Heart left ventricle (tissue), 16 donors: ENCODE data around the gene TSPOAP1. TPM values are rescaled to one million over a fixed set of nuclear protein-coding genes. Genes with fewer than 3 reads are reported as not detected.

Experiments
- ATAC-seq, 4 donors: fragments of 200-7000 bp; cut with Tn5 transposase; one replicate each; pipeline ENCODE4 v1.9.1; 2020 to 2022; ENCODE audit warnings: moderate library complexity in 4 of 4, mild to moderate bottlenecking in 3 of 4, moderate number of reproducible peaks in 1 of 4
- DNase-seq, 5 donors: peaks; one replicate each; pipeline ENCODE4 v3.0.0-alpha.2; 2020
- H3K27ac ChIP-seq, 12 donors: fragments of 200-600 bp; sonication (generic) in 4 of 12; one replicate each; pipeline versions ENCODE4 v1.5.0 to v1.8.0; 2016 to 2022; ENCODE audit warnings: mild to moderate bottlenecking in 2 of 12
- H3K27me3 ChIP-seq, 9 donors: fragments of 200-600 bp; sonication (generic) in 2 of 9; one replicate each; pipeline versions ENCODE4 v1.5.1 to v1.8.0; 2016 to 2022; ENCODE audit warnings: mild to moderate bottlenecking in 3 of 9
- H3K36me3 ChIP-seq, 9 donors: fragments of 200-600 bp; sonication (generic) in 2 of 9; one replicate each; pipeline versions ENCODE4 v1.5.0 to v1.8.0; 2018 to 2022; ENCODE audit warnings: mild to moderate bottlenecking in 2 of 9
- H3K4me1 ChIP-seq, 12 donors: fragments of 200-600 bp; sonication (generic) in 4 of 12; one replicate each; pipeline versions ENCODE4 v1.5.0 to v1.8.0; 2016 to 2022; ENCODE audit warnings: mild to moderate bottlenecking in 3 of 12
- H3K4me3 ChIP-seq, 12 donors: fragments of 200-600 bp; sonication (generic) in 4 of 12; one replicate each; pipeline versions ENCODE4 v1.5.0 to v1.8.0; 2017 to 2022; ENCODE audit warnings: mild to moderate bottlenecking in 9 of 12, moderate library complexity in 4 of 12
- H3K9me3 ChIP-seq, 12 donors: fragments of 200-600 bp; sonication (generic) in 4 of 12; one replicate each; pipeline versions ENCODE4 v1.5.0 to v1.8.0; 2016 to 2022; ENCODE audit warnings: mild to moderate bottlenecking in 1 of 12
- CTCF ChIP-seq, 12 donors: fragments of 200-600 bp; sonication (generic) in 4 of 12; IDR thresholded peaks; one replicate each; pipeline versions ENCODE4 v1.5.0 to v1.8.0; 2018 to 2022; ENCODE audit warnings: antibody characterized with exemption in 12 of 12, mild to moderate bottlenecking in 5 of 12
- POLR2A ChIP-seq, 2 donors: fragments of 450-650 bp; IDR thresholded peaks; one replicate each; pipeline ENCODE4 v1.6.1; 2017; ENCODE audit warnings: antibody characterized with exemption in 2 of 2, mild to moderate bottlenecking in 2 of 2, moderate library complexity in 2 of 2
- WGBS, 4 donors: extraction: QIAGEN DNeasy Blood & Tissue Kit in 2 of 4; methylation state at CpG; one replicate each; pipeline versions ENCODE4 v1.1.5 to v1.1.7; 2013 to 2018; 5-methylcytosine and 5-hydroxymethylcytosine counted together
- intact Hi-C, 10 donors: fragments of 100-400 bp; cut with DNase I; formaldehyde crosslinking; loops; one replicate each; pipeline versions ENCODE4 v1.11.1 to v1.14.2; 2022
- polyA plus RNA-seq, 2 donors: library from polyadenylated mRNA; stranded (reverse); fragments of 200-250 nt; gene quantifications; one replicate each; pipeline ENCODE4 v1.2.3, GENCODE V29; 2013
- total RNA-seq, 9 donors: library from RNA; depleted of rRNA in 2 of 9; stranded (reverse); fragments of >200 nt in 2 of 9; fragmentation: NEBNext Ultra II Directional in 3 of 9; extraction: Animal tissue kit (Norgen Biotek cat#: 25700) in 3 of 9; gene quantifications; one replicate each; pipeline versions ENCODE4 v1.1.0 to v1.2.4, GENCODE V29; 2016 to 2023
- donor health status: ischemic (EF 13 %, LVEDD 7.1; RV severe dilation, severe dysfunction).
- donor health status: healthy with polysubstance abuse.
- donor health status: DM: no; HTN: yes; CAD: no.
- donor health status: DM: no; HTN: no; CAD: no.
- donor health status: ischemic (EF 25% LVEDD 6.9; RV normal size, moderate dysfunction).
- donor health status: ischemic (EF 25% LVEDD 5.7; RV mildly dilated, moderate dysfunction).
- donor health status: healthy.
- donor health status: DM: yes; HTN: yes; CAD: no.
- donor health status: ischemic (EF 35%, LVEDD 5.7; RV mildly dilated, moderate dysfunction).
- donor health status: nonischemic (EF 11% LVEDD 7.7; RV severe dilation, severe dysfunction).
- donor health status: DM: yes; HTN: yes; CAD: no.
- donor health status: PGD.
- donor health status: ischemic (EF 29% LVEDD 5.4; RV normal size, mild dysfunction).
- donor health status: nonischemic (EF 23%, LVEDD 6.1; RV moderate dilation, normal function).

TSPOAP1 gene
- total and polyA plus RNA-seq, 11 donors, result 1.6 to 23.1 (median 13.3) TPM

- no peak overlapping the region for H3K4me3 ChIP-seq
- ATAC-seq (no peak), DNase-seq (peak in 1 of 5 donors; percentile 4)
- intact Hi-C loops, result no loop called here
- WGBS, 4 donors, result 91 to 95% (median 92%) methylated on average over 7 of the region's 7 CpGs
- H3K4me1 ChIP-seq, result no peaks in the 10 kb centered on the region
- no peaks in the 10 kb centered on the region for H3K36me3 ChIP-seq
- TF ChIP-seq CTCF (IDR thresholded peaks at IDR 0.05) (no peak), POLR2A (IDR thresholded peaks at IDR 0.05) (no peak)
- no peaks in the 10 kb centered on the region for H3K9me3 ChIP-seq
- no peak overlapping the region for H3K27ac ChIP-seq
- H3K27me3 ChIP-seq, result peaks cover 0 to 67% (median 19%) of the 10 kb centered on the region in 9 donors
Observed at GRCh38 chr17:58265902-58266875, 62.4 kb downstream of the TSPOAP1 start.

GRCh38 chr17:58265271-58265670 lies 63.3 kb downstream of the TSPOAP1 start:
- intact Hi-C loops, result no loop called here
- Histone ChIP-seq H3K9me3 (no peaks in the 10 kb centered on the region), H3K36me3 (no peaks in the 10 kb centered on the region), H3K27me3 (peaks cover 0 to 76% (median 19%) of the 10 kb centered on the region in 9 donors), H3K27ac (no peak overlapping the region), H3K4me1 (no peaks in the 10 kb centered on the region), H3K4me3 (no peak overlapping the region)
- TF ChIP-seq POLR2A (IDR thresholded peaks at IDR 0.05) (no peak), CTCF (IDR thresholded peaks at IDR 0.05) (no peak)
- DNase-seq (no peak), ATAC-seq (no peak)
- WGBS, 4 donors, result 79 to 80% (median 79%) methylated on average over 4 of the region's 4 CpGs

GRCh38 chr17:58264407-58265103 lies 64.0 kb downstream of the TSPOAP1 start:
- no peak for ATAC-seq
- TF ChIP-seq CTCF (IDR thresholded peaks at IDR 0.05) (no peak), POLR2A (IDR thresholded peaks at IDR 0.05) (no peak)
- intact Hi-C loops, result no loop called here

GRCh38 chr17:58263773-58264172 lies 64.8 kb downstream of the TSPOAP1 start:
- no peaks in the 10 kb centered on the region for H3K9me3 ChIP-seq
- 75 to 83% (median 77%) methylated on average over 1 of the region's 1 CpG for WGBS, 4 donors
- H3K27ac ChIP-seq, result no peak overlapping the region
- TF ChIP-seq CTCF (IDR thresholded peaks at IDR 0.05), result no peak
- TF ChIP-seq POLR2A (IDR thresholded peaks at IDR 0.05), result no peak
- ATAC-seq (no peak), DNase-seq (no peak)
- no peaks in the 10 kb centered on the region for H3K4me1 ChIP-seq
- H3K4me3 ChIP-seq, result no peak overlapping the region
- no peaks in the 10 kb centered on the region for H3K36me3 ChIP-seq
- intact Hi-C loops, result no loop called here
- H3K27me3 ChIP-seq, result peaks cover 0 to 84% (median 17%) of the 10 kb centered on the region in 9 donors

More at GRCh38 chr17:58264407-58265103, 64.0 kb downstream of the TSPOAP1 start:
- Histone ChIP-seq H3K27me3 (peaks cover 0 to 83% (median 19%) of the 10 kb centered on the region in 9 donors), H3K4me3 (no peak overlapping the region), H3K27ac (no peak overlapping the region), H3K9me3 (no peaks in the 10 kb centered on the region), H3K4me1 (no peaks in the 10 kb centered on the region), H3K36me3 (no peaks in the 10 kb centered on the region)
- DNase-seq, result no peak
- WGBS, 4 donors, result 76 to 81% (median 80%) methylated on average over 6 of the region's 6 CpGs
